Muscle layer of duodenum (tissue), 2 donors: ENCODE data around the gene OR5A2.

ENCODE experiments used
- H3K27ac ChIP-seq: one replicate; pipeline ENCODE4 v1.7.0; 2013; ENCODE audit warnings: mild to moderate bottlenecking, low read length
- H3K27me3 ChIP-seq: one replicate; pipeline ENCODE4 v1.7.0; 2013; ENCODE audit warnings: low read depth, mild to moderate bottlenecking, control low read depth, low read length
- H3K36me3 ChIP-seq, 2 donors: one replicate each; pipeline ENCODE4 v1.7.0; 2013; ENCODE audit warnings: low read length in 2 of 2, control low read depth in 1 of 2, mild to moderate bottlenecking in 1 of 2; ENCODE audit not compliant: insufficient read depth in 2 of 2, control insufficient read depth in 1 of 2
- H3K4me1 ChIP-seq, 2 donors: one replicate each; pipeline ENCODE4 v1.7.0; 2013; ENCODE audit warnings: low read length in 2 of 2, mild to moderate bottlenecking in 2 of 2, control low read depth in 1 of 2, moderate library complexity in 1 of 2; ENCODE audit not compliant: insufficient read depth in 2 of 2, control insufficient read depth in 1 of 2
- H3K4me3 ChIP-seq, 2 donors: one replicate each; pipeline ENCODE4 v1.7.0; 2013; ENCODE audit warnings: low read length in 2 of 2, low read depth in 1 of 2, mild to moderate bottlenecking in 1 of 2
- H3K9me3 ChIP-seq, 2 donors: one replicate each; pipeline ENCODE4 v1.7.0; 2013; ENCODE audit warnings: low read length in 2 of 2, control low read depth in 1 of 2, mild to moderate bottlenecking in 1 of 2; ENCODE audit not compliant: control insufficient read depth in 1 of 2
- donor health status: healthy.

OR5A2 gene

GRCh38 chr11:59427068-59427382, 812 bp upstream of the OR5A2 start:
- no peak overlapping the region for H3K27ac ChIP-seq
- no peaks in the 10 kb centered on the region for H3K9me3 ChIP-seq
- H3K36me3 ChIP-seq, result no peaks in the 10 kb centered on the region
- H3K27me3 ChIP-seq, result no peaks in the 10 kb centered on the region
- H3K4me3 ChIP-seq, result no peak overlapping the region
- no peaks in the 10 kb centered on the region for H3K4me1 ChIP-seq

- Histone ChIP-seq H3K27ac (no peak overlapping the region), H3K4me1 (no peaks in the 10 kb centered on the region), H3K9me3 (no peaks in the 10 kb centered on the region), H3K36me3 (no peaks in the 10 kb centered on the region), H3K27me3 (no peaks in the 10 kb centered on the region), H3K4me3 (no peak overlapping the region)
Measured at GRCh38 chr11:59425131-59425530, 1.1 kb downstream of the OR5A2 start.

GRCh38 chr11:59423835-59424234, 2.4 kb downstream of the OR5A2 start:
- Histone ChIP-seq H3K4me3 (no peak overlapping the region), H3K9me3 (no peaks in the 10 kb centered on the region), H3K4me1 (no peaks in the 10 kb centered on the region), H3K36me3 (no peaks in the 10 kb centered on the region), H3K27ac (no peak overlapping the region), H3K27me3 (no peaks in the 10 kb centered on the region)

- Histone ChIP-seq H3K36me3 (no peaks in the 10 kb centered on the region), H3K4me1 (no peaks in the 10 kb centered on the region), H3K4me3 (no peak overlapping the region), H3K27ac (no peak overlapping the region), H3K9me3 (no peaks in the 10 kb centered on the region), H3K27me3 (no peaks in the 10 kb centered on the region)
Measured at GRCh38 chr11:59418156-59418555, 8.1 kb downstream of the OR5A2 start.

GRCh38 chr11:59417023-59417422, 9.2 kb downstream of the OR5A2 start:
- no peaks in the 10 kb centered on the region for H3K27me3 ChIP-seq
- no peaks in the 10 kb centered on the region for H3K9me3 ChIP-seq
- H3K4me1 ChIP-seq, result no peaks in the 10 kb centered on the region
- no peaks in the 10 kb centered on the region for H3K36me3 ChIP-seq
- H3K27ac ChIP-seq, result no peak overlapping the region
- H3K4me3 ChIP-seq, result no peak overlapping the region

- no peak overlapping the region for H3K27ac ChIP-seq
Measured at GRCh38 chr11:59416613-59417012, 9.6 kb downstream of the OR5A2 start.

GRCh38 chr11:59415111-59415510, 11.1 kb downstream of the OR5A2 start:
- Histone ChIP-seq H3K9me3 (no peaks in the 10 kb centered on the region), H3K27me3 (no peaks in the 10 kb centered on the region), H3K27ac (no peak overlapping the region), H3K4me3 (no peak overlapping the region), H3K36me3 (no peaks in the 10 kb centered on the region), H3K4me1 (no peaks in the 10 kb centered on the region)

More at GRCh38 chr11:59416613-59417012, 9.6 kb downstream of the OR5A2 start:
- Histone ChIP-seq H3K9me3 (no peaks in the 10 kb centered on the region), H3K27me3 (no peaks in the 10 kb centered on the region), H3K36me3 (no peaks in the 10 kb centered on the region), H3K4me3 (no peak overlapping the region), H3K4me1 (no peaks in the 10 kb centered on the region)

GRCh38 chr11:59413646-59414045, 12.6 kb downstream of the OR5A2 start:
- H3K27me3 ChIP-seq, result no peaks in the 10 kb centered on the region
- no peaks in the 10 kb centered on the region for H3K36me3 ChIP-seq
- no peaks in the 10 kb centered on the region for H3K9me3 ChIP-seq
- H3K4me1 ChIP-seq, result no peaks in the 10 kb centered on the region
- H3K27ac ChIP-seq, result no peak overlapping the region
- H3K4me3 ChIP-seq, result no peak overlapping the region

- Histone ChIP-seq H3K36me3 (no peaks in the 10 kb centered on the region), H3K4me3 (no peak overlapping the region), H3K27me3 (no peaks in the 10 kb centered on the region), H3K9me3 (no peaks in the 10 kb centered on the region), H3K27ac (no peak overlapping the region), H3K4me1 (no peaks in the 10 kb centered on the region)
Measured at GRCh38 chr11:59403546-59403945, 22.7 kb downstream of the OR5A2 start.

GRCh38 chr11:59401262-59401552, 25.0 kb downstream of the OR5A2 start:
- no peaks in the 10 kb centered on the region for H3K36me3 ChIP-seq
- H3K27ac ChIP-seq, result no peak overlapping the region
- no peak overlapping the region for H3K4me3 ChIP-seq
- no peaks in the 10 kb centered on the region for H3K4me1 ChIP-seq
- no peaks in the 10 kb centered on the region for H3K27me3 ChIP-seq
- H3K9me3 ChIP-seq, result no peaks in the 10 kb centered on the region

- H3K27ac ChIP-seq, result no peak overlapping the region
- H3K4me1 ChIP-seq, result no peaks in the 10 kb centered on the region
- no peak overlapping the region for H3K4me3 ChIP-seq
- no peaks in the 10 kb centered on the region for H3K36me3 ChIP-seq
- H3K27me3 ChIP-seq, result no peaks in the 10 kb centered on the region
- no peaks in the 10 kb centered on the region for H3K9me3 ChIP-seq
Measured at GRCh38 chr11:59400461-59401261, 25.6 kb downstream of the OR5A2 start.

- H3K27me3 ChIP-seq, result no peaks in the 10 kb centered on the region
- H3K36me3 ChIP-seq, result no peaks in the 10 kb centered on the region
- H3K9me3 ChIP-seq, result no peaks in the 10 kb centered on the region
- no peak overlapping the region for H3K27ac ChIP-seq
- no peak overlapping the region for H3K4me3 ChIP-seq
- H3K4me1 ChIP-seq, result no peaks in the 10 kb centered on the region
Measured at GRCh38 chr11:59394186-59394585, 32.0 kb downstream of the OR5A2 start.
